OCI-LY7 (cell line): Measurements from ENCODE around the gene KCNQ5.

Experiments
- EZH2phosphoT487 ChIP-seq: fragments of 200-600 bp; sonication (generic); IDR thresholded peaks from 2 replicates; pipeline ENCODE4 v1.6.1; 2018; ENCODE audit warnings: low read depth, borderline replicate concordance, mild to moderate bottlenecking, mixed run types, antibody characterized with exemption, low read length, moderate library complexity, mixed read lengths
- TF ChIP-seq, protein P1 (sequence below): fragments of 200-600 bp; sonication (generic); conservative IDR thresholded peaks from 2 replicates; pipeline ENCODE4 v1.5.1; 2014; ENCODE audit warnings: mild to moderate bottlenecking, antibody characterized with exemption, low read length, moderate library complexity, mixed read lengths

DNA sequence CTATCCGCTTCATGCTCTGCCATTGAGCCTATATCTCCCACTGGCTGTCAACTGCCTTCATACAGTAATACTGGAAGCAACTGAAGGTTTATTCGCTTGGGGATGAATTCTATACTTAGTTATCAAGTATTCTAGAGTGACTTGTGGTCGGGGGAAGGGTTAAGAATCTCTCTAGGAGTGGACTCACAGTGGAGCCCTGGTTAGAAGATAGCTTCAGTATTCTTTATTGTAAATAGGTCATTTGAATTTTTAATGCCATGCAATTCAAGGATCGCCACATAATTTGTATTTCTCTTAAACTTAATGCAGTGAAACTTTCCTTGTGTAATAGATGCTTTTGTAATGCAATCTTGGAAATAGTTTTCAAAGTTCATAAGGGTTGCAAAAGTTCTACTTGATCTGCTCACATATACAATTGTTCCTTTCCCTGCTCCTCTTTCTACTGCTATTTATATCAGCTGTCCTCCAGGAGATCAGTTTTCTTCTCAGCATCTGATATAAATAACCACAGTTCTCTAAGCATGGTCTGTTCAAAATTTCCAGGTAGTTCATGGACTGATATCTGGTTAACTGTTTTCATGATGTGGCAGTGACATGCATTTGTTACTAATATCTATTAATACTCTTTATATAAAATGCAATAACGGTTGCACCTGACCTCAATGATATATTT, 120.3 kb downstream of the KCNQ5 start:
- TF ChIP-seq, protein P1, sequence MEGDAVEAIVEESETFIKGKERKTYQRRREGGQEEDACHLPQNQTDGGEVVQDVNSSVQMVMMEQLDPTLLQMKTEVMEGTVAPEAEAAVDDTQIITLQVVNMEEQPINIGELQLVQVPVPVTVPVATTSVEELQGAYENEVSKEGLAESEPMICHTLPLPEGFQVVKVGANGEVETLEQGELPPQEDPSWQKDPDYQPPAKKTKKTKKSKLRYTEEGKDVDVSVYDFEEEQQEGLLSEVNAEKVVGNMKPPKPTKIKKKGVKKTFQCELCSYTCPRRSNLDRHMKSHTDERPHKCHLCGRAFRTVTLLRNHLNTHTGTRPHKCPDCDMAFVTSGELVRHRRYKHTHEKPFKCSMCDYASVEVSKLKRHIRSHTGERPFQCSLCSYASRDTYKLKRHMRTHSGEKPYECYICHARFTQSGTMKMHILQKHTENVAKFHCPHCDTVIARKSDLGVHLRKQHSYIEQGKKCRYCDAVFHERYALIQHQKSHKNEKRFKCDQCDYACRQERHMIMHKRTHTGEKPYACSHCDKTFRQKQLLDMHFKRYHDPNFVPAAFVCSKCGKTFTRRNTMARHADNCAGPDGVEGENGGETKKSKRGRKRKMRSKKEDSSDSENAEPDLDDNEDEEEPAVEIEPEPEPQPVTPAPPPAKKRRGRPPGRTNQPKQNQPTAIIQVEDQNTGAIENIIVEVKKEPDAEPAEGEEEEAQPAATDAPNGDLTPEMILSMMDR, result no peak
- no peak for TF ChIP-seq EZH2phosphoT487
